ENCODE measurements around the gene EIF2S1. TPM values are rescaled to one million over a fixed set of nuclear protein-coding genes. Genes with fewer than 3 reads are reported as not detected.
"Not testable (repeated sequence)": the region's sequence is repeated elsewhere in the genome, so short reads cannot be mapped to it uniquely, and the experiment has no call there.

EIF2S1 gene
- polyA plus RNA-seq, 1 experiment = 149 TPM

DNA sequence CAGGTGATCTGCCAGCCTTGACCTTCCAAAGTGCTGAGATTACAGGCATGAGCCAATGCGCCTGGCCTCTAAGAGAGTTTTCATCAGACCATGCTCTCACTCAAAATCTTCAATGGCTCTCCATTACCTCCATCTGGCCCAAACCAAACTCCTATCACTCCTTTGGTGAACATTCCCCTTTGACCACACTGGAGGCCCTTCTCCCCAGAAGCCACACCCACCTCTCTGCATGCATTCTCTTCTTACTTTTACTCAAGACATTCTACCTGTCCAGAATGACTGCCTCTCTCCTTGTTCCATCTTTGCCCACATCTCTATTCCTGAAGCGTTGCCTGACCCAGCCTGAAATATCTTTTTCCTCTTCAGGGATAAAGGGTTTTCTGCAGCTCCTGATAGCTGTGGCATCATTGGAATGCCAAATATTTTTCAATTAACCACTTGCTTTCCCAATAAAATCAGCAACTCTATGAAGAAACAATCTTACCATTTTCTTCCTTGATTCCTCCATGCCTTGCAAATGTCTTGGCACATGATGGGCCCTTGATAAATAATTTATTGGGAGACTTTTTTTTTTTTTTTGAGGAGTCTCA, 36.3 kb downstream of the EIF2S1 start:
- POLR2A ChIA-PET = no interaction called here
- Histone ChIP-seq H3K27me3 (ENCODE audit: control insufficient read depth, insufficient read depth, low read length) (no peaks in the 10 kb centered on the region), H3K27ac (ENCODE audit: low read depth, low read length) (no peak overlapping the region), H3K4me3 (ENCODE audit: low read depth, low read length) (no peak overlapping the region), H3K9me3 (ENCODE audit: control insufficient read depth, insufficient read depth, low read length) (no peaks in the 10 kb centered on the region)
- CTCF ChIA-PET = interaction anchor here (0.5 to 1.5 kb wide), 3 partner anchors 36 to 898 kb away, joined by 4 to 5 read pairs (median 5); partner anchors contain the start of genes ATP6V1D and EIF2S1
- no peak for DNase-seq (ENCODE audit: low read depth, low spot score)
- no peak for TF ChIP-seq CTCF (IDR thresholded peaks at IDR 0.05; ENCODE audit: low read depth, low read length)

DNA sequence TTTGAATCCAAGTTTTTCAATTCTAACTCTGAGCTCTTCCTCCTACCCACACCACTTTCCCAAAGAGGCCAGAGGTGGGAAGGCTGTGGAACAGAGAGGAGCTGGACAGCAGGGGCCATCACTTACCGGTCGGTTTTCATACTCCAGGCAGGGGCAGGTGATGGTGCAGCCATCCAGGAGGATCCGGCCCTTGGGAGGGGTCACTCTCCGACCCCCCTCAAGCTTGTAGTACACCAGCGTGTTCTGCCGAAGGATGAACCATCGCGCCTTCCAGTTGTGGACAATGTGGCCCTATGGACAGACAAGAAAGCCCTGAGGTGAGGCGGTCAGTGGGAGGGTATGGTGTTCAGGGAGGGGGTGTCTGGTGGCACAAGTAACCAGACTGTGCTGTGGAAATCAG, 37.4 kb downstream of the EIF2S1 start:
- POLR2A ChIA-PET = no interaction called here
- CTCF ChIA-PET = interaction anchor here (1.5 kb wide), 1 partner anchor 38 kb away, joined by 5 read pairs; the partner anchor contains the start of genes ATP6V1D and EIF2S1
- no peak overlapping the region for H3K27ac ChIP-seq (ENCODE audit: low read depth, low read length)
- no peaks in the 10 kb centered on the region for H3K27me3 ChIP-seq (ENCODE audit: control insufficient read depth, insufficient read depth, low read length)
- no peak for TF ChIP-seq CTCF (IDR thresholded peaks at IDR 0.05; ENCODE audit: low read depth, low read length)
- no peak for DNase-seq (ENCODE audit: low read depth, low spot score)
- H3K9me3 ChIP-seq (ENCODE audit: control insufficient read depth, insufficient read depth, low read length) = no peaks in the 10 kb centered on the region
- no peak overlapping the region for H3K4me3 ChIP-seq (ENCODE audit: low read depth, low read length)

- no peaks in the 10 kb centered on the region for H3K27me3 ChIP-seq (ENCODE audit: control insufficient read depth, insufficient read depth, low read length)
- DNase-seq (ENCODE audit: low read depth, low spot score) = no peak
- POLR2A ChIA-PET = no interaction called here
- no peaks in the 10 kb centered on the region for H3K9me3 ChIP-seq (ENCODE audit: control insufficient read depth, insufficient read depth, low read length)
- H3K27ac ChIP-seq (ENCODE audit: low read depth, low read length) = no peak overlapping the region
- no peak overlapping the region for H3K4me3 ChIP-seq (ENCODE audit: low read depth, low read length)
- no peak for TF ChIP-seq CTCF (IDR thresholded peaks at IDR 0.05; ENCODE audit: low read depth, low read length)
- CTCF ChIA-PET = interaction anchor here (1.1 kb wide), 1 partner anchor 27 kb away, joined by 4 read pairs; no protein-coding TSS in a partner anchor
These were observed 40.3 kb downstream of the EIF2S1 start for GRCh38 chr14:67400434-67400833.

DNA sequence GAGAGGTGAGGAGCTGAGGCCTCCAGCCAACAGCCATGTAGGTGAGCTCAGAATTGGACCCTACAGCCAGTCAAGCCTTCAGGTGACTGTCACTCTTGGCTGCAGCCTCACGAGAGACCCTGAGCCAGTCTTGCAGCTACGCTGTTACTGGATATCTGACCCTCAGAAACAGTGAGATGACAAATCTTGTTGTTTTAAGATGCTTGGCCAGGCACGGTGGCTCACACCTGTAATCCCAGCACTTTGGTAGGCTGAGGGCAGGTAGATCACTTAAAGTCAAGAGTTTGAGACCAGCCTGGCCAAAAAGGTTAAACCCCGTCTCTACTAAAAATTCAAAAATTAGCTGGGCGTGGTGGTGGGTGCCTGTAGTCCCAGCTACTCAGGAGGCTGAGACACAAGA, 45.6 kb downstream of the EIF2S1 start:
- H3K9me3 ChIP-seq (ENCODE audit: control insufficient read depth, insufficient read depth, low read length) = no peaks in the 10 kb centered on the region
- H3K4me3 ChIP-seq (ENCODE audit: low read depth, low read length) = no peak overlapping the region
- no peak for DNase-seq (ENCODE audit: low read depth, low spot score)
- POLR2A ChIA-PET = no interaction called here
- H3K27ac ChIP-seq (ENCODE audit: low read depth, low read length) = no peak overlapping the region
- CTCF ChIA-PET = interaction anchor here (2.0 kb wide), 1 partner anchor 21 kb away, joined by 6 read pairs; no protein-coding TSS in a partner anchor
- TF ChIP-seq CTCF (IDR thresholded peaks at IDR 0.05; ENCODE audit: low read depth, low read length) = no peak
- no peaks in the 10 kb centered on the region for H3K27me3 ChIP-seq (ENCODE audit: control insufficient read depth, insufficient read depth, low read length)

- CTCF ChIA-PET = interaction anchor here (2.8 kb wide), 1 partner anchor 48 kb away, joined by 9 read pairs; the partner anchor contains the start of genes ATP6V1D and EIF2S1
- H3K9me3 ChIP-seq (ENCODE audit: control insufficient read depth, insufficient read depth, low read length); POLR2A ChIA-PET; DNase-seq (ENCODE audit: low read depth, low spot score); H3K4me3 ChIP-seq (ENCODE audit: low read depth, low read length); H3K27me3 ChIP-seq (ENCODE audit: control insufficient read depth, insufficient read depth, low read length); H3K27ac ChIP-seq (ENCODE audit: low read depth, low read length): not testable (repeated sequence)
These were observed 48.1 kb downstream of the EIF2S1 start for GRCh38 chr14:67408122-67408801.

Measured in AG04450 (cell line).